Keratinocyte (primary cell): ENCODE data around the gene CEP162.

Experiments
- EZH2 ChIP-seq: IDR thresholded peaks from one replicate; pipeline ENCODE4 v1.6.1; 2012; ENCODE audit warnings: inconsistent platforms, mild to moderate bottlenecking, low read length, moderate library complexity
- TF ChIP-seq, protein P1 (sequence below), 3 experiments: IDR thresholded peaks in 1 of 3; conservative IDR thresholded peaks in 1 of 3; optimal IDR thresholded peaks in 1 of 3; 2 replicates in 2 of 3; 3 replicates in 1 of 3; pipeline versions ENCODE3 to v1.5.1; 2011; ENCODE audit warnings: low read length in 3 of 3, mild to moderate bottlenecking in 3 of 3, moderate library complexity in 2 of 3, control low read depth in 1 of 3, inconsistent platforms in 1 of 3; ENCODE audit not compliant: insufficient read depth in 2 of 3; ENCODE audit errors: extremely low read depth in 1 of 3

DNA sequence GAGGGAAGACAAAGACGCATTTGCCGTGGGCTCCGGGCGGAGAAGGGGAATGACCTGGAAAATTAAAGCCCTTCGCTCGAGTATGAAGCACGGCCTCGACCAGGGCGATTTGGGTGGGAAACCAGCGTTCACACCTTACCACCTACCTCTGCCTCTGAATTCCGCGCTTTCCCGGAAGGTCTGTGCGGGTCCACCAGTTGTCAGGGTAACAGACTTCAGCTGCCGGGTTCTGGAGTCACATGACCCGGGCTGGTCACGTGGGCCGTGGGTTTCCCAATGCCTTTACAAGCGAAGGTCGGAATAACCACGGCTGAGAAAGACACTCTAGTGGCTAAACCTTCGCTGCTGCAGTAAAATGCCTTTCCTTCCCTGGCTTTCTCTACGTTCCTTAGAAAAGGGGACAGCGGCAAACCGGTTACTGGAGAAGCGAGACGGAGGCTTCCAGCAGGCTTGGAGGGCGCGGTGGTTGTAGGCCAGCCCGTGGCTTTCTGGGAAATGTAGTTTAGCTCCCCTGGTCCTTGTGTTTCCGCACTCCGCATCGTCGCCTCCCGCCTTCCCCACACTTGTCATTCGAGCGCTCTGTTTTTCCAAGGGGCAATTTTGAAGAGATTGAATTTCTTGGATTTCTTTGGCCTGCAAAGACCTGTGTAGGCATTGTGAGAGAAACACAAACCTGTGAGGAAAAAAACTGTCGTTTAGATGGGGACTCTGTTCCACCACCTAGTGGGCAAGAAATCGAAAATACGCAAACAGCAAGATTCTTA is at the start of gene CEP162:
- TF ChIP-seq, protein P1, sequence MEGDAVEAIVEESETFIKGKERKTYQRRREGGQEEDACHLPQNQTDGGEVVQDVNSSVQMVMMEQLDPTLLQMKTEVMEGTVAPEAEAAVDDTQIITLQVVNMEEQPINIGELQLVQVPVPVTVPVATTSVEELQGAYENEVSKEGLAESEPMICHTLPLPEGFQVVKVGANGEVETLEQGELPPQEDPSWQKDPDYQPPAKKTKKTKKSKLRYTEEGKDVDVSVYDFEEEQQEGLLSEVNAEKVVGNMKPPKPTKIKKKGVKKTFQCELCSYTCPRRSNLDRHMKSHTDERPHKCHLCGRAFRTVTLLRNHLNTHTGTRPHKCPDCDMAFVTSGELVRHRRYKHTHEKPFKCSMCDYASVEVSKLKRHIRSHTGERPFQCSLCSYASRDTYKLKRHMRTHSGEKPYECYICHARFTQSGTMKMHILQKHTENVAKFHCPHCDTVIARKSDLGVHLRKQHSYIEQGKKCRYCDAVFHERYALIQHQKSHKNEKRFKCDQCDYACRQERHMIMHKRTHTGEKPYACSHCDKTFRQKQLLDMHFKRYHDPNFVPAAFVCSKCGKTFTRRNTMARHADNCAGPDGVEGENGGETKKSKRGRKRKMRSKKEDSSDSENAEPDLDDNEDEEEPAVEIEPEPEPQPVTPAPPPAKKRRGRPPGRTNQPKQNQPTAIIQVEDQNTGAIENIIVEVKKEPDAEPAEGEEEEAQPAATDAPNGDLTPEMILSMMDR (optimal IDR thresholded peaks at IDR 0.05 in 1 of 3, IDR thresholded peaks at IDR 0.05 in 1 of 3, conservative IDR thresholded peaks at IDR 0.05 in 1 of 3; ENCODE audit: extremely low read depth in 1 of 3, insufficient read depth in 2 of 3, low read length in 3 of 3): peak; percentile 41 to 72 (median 68)
- no peak for TF ChIP-seq EZH2
